Ascending aorta (tissue), 2 donors: ENCODE results near the gene TSPAN18. TPM values are rescaled to one million over a fixed set of nuclear protein-coding genes. Genes with fewer than 3 reads are reported as not detected.

Experiments used
- DNase-seq, 2 donors: peaks; one replicate each; pipeline ENCODE4 v3.0.0-alpha.2; 2019; ENCODE audit warnings: low spot score in 2 of 2
- H3K27ac ChIP-seq, 2 donors: fragments of 200-600 bp; sonication (generic); one replicate each; pipeline ENCODE4 v1.5.1; 2016 to 2017; ENCODE audit warnings: mild to moderate bottlenecking in 1 of 2
- H3K27me3 ChIP-seq: fragments of 200-600 bp; sonication (generic); one replicate; pipeline ENCODE4 v1.5.1; 2017
- H3K36me3 ChIP-seq, 2 donors: fragments of 200-600 bp; sonication (generic); one replicate each; pipeline ENCODE4 v1.5.1; 2016
- H3K4me1 ChIP-seq, 2 donors: fragments of 200-600 bp; sonication (generic); one replicate each; pipeline ENCODE4 v1.5.1; 2016 to 2017; ENCODE audit warnings: mild to moderate bottlenecking in 1 of 2
- H3K4me3 ChIP-seq, 2 donors: fragments of 200-600 bp; sonication (generic); one replicate each; pipeline ENCODE4 v1.5.1; 2016 to 2017; ENCODE audit warnings: mild to moderate bottlenecking in 1 of 2
- H3K9me3 ChIP-seq, 2 donors: fragments of 200-600 bp; sonication (generic); one replicate each; pipeline ENCODE4 v1.5.1; 2016
- intact Hi-C: fragments of 100-400 bp; cut with DNase I; formaldehyde crosslinking; loops from one replicate; pipeline ENCODE4 v1.15.1; 2023
- total RNA-seq: library from RNA; depleted of rRNA; stranded (reverse); fragments of >200 nt; gene quantifications from one replicate; pipeline ENCODE4 v1.1.0, GENCODE V29; 2016
- TF ChIP-seq, protein P1 (sequence below), 3 experiments: fragments of 200-600 bp in 2 of 3; fragments of 450-650 bp in 1 of 3; sonication (generic) in 2 of 3; IDR thresholded peaks; one replicate each; pipeline ENCODE4 v1.5.1; 2016 to 2019; ENCODE audit warnings: antibody characterized with exemption in 3 of 3, mild to moderate bottlenecking in 1 of 3, moderate library complexity in 1 of 3

TSPAN18 gene
- total RNA-seq, 1 donor from 2014 or later = 21.3 TPM

DNA sequence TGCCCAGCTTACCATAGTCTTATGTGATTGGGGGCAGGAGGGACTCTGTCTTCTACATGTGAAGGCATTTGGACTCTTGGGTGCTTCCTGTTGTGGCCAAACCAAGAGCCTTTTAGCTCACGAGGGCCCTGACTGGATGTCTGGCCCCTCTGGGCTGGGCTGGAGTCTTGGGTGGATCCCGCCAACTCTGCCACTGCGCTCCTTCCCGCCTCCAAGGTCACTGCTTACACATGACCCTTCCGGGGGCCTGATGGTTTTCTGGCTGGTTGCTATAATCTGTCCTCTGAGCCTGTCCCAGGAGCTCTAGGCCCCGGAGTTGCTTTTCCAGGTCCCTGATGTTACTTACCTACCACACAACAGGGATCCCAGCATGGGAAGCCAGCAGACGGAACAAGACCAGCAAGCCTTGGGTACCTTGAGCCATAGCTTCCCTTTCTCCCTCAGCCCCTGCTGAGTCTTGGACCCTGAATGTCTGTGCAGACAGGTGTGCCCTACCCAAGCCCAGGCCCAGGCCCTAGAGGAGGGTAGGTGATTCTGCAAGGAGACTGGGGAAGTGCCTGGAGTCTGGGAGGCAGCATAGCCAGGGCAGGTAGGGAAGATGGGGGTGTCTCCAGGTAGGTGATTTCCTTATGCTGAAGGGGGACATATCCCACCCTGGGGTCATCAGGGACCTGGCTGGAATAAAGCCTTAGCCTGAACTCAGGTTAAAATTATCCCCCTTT is 100.3 kb downstream of the TSPAN18 start:
- intact Hi-C loops = no loop called here
- Histone ChIP-seq H3K9me3 (no peaks in the 10 kb centered on the region), H3K27me3 (no peaks in the 10 kb centered on the region), H3K36me3 (no peaks in the 10 kb centered on the region), H3K27ac (no peak overlapping the region), H3K4me1 (no peaks in the 10 kb centered on the region), H3K4me3 (no peak overlapping the region)
- DNase-seq = no peak
- TF ChIP-seq, protein P1, sequence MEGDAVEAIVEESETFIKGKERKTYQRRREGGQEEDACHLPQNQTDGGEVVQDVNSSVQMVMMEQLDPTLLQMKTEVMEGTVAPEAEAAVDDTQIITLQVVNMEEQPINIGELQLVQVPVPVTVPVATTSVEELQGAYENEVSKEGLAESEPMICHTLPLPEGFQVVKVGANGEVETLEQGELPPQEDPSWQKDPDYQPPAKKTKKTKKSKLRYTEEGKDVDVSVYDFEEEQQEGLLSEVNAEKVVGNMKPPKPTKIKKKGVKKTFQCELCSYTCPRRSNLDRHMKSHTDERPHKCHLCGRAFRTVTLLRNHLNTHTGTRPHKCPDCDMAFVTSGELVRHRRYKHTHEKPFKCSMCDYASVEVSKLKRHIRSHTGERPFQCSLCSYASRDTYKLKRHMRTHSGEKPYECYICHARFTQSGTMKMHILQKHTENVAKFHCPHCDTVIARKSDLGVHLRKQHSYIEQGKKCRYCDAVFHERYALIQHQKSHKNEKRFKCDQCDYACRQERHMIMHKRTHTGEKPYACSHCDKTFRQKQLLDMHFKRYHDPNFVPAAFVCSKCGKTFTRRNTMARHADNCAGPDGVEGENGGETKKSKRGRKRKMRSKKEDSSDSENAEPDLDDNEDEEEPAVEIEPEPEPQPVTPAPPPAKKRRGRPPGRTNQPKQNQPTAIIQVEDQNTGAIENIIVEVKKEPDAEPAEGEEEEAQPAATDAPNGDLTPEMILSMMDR (IDR thresholded peaks at IDR 0.05) = no peak

GRCh38 chr11:44828296-44828695 is 101.5 kb downstream of the TSPAN18 start:
- TF ChIP-seq, protein P1 (IDR thresholded peaks at IDR 0.05) = no peak
- Histone ChIP-seq H3K9me3 (no peaks in the 10 kb centered on the region), H3K4me1 (no peaks in the 10 kb centered on the region)

GRCh38 chr11:44829838-44830237 is 103.1 kb downstream of the TSPAN18 start:
- intact Hi-C loops = no loop called here
- H3K36me3 ChIP-seq = no peaks in the 10 kb centered on the region
- no peak overlapping the region for H3K4me3 ChIP-seq
- no peaks in the 10 kb centered on the region for H3K4me1 ChIP-seq
- H3K9me3 ChIP-seq = no peaks in the 10 kb centered on the region
- no peak overlapping the region for H3K27ac ChIP-seq
- no peak for DNase-seq
- no peaks in the 10 kb centered on the region for H3K27me3 ChIP-seq
- TF ChIP-seq, protein P1 (IDR thresholded peaks at IDR 0.05) = no peak

More at GRCh38 chr11:44828296-44828695, 101.5 kb downstream of the TSPAN18 start:
- H3K27ac ChIP-seq = no peak overlapping the region
- no peaks in the 10 kb centered on the region for H3K27me3 ChIP-seq
- DNase-seq = no peak
- no peak overlapping the region for H3K4me3 ChIP-seq
- intact Hi-C loops = no loop called here
- no peaks in the 10 kb centered on the region for H3K36me3 ChIP-seq

GRCh38 chr11:44831605-44832394 is 105.0 kb downstream of the TSPAN18 start:
- Histone ChIP-seq H3K36me3 (no peaks in the 10 kb centered on the region), H3K4me1 (no peaks in the 10 kb centered on the region), H3K27ac (no peak overlapping the region), H3K9me3 (no peaks in the 10 kb centered on the region), H3K27me3 (no peaks in the 10 kb centered on the region), H3K4me3 (no peak overlapping the region)
- TF ChIP-seq, protein P1 (IDR thresholded peaks at IDR 0.05) = no peak
- intact Hi-C loops = no loop called here
- DNase-seq = no peak

DNA sequence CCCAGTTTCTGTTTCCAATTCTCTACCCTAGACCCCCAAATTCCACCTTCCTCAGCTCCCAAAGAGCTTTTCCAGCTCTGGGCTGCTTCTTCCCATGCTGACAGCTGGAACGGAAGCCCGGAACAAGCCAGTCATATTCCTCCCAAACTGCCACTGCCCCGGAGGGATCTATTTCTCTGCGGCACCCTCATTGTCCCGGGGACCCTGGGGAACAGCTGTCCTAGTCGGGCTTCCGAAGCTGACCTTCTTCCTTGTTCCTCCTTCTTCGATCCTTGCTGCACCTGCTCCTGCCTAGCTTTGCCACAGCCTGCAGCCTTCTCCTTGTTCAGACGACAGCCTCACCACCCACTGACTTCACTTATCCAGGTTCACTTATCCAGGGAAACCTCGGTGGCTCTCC is 105.7 kb downstream of the TSPAN18 start:
- Histone ChIP-seq H3K4me3 (no peak overlapping the region), H3K36me3 (no peaks in the 10 kb centered on the region), H3K27me3 (no peaks in the 10 kb centered on the region), H3K9me3 (no peaks in the 10 kb centered on the region), H3K27ac (no peak overlapping the region), H3K4me1 (no peaks in the 10 kb centered on the region)
- TF ChIP-seq, protein P1 (IDR thresholded peaks at IDR 0.05) = no peak
- intact Hi-C loops = no loop called here
- DNase-seq = no peak
